Tibial nerve (tissue), 4 donors: Measurements from ENCODE around the gene NEK10.

ENCODE experiments used
- CTCF ChIP-seq, 5 experiments: fragments of 200-600 bp in 3 of 5; fragments of 450-650 bp in 2 of 5; sonication (generic) in 3 of 5; IDR thresholded peaks; one replicate each; pipeline ENCODE4 v1.5.1; 2016 to 2019; ENCODE audit warnings: antibody characterized with exemption in 5 of 5, mild to moderate bottlenecking in 3 of 5, moderate library complexity in 2 of 5
- EP300 ChIP-seq, 2 donors: sonication (generic); formaldehyde crosslinking; IDR thresholded peaks; one replicate each; pipeline ENCODE4 v1.6.1; 2017; ENCODE audit warnings: antibody characterized with exemption in 2 of 2, mild to moderate bottlenecking in 1 of 2
- POLR2A ChIP-seq, 2 donors: fragments of 450-650 bp; IDR thresholded peaks; one replicate each; pipeline ENCODE4 v1.6.1; 2017; ENCODE audit warnings: antibody characterized with exemption in 2 of 2, mild to moderate bottlenecking in 2 of 2, moderate library complexity in 2 of 2

GRCh38 chr3:27194861-27195483 lies 174.2 kb downstream of the NEK10 start:
- TF ChIP-seq CTCF (IDR thresholded peaks at IDR 0.05) (no peak), EP300 (IDR thresholded peaks at IDR 0.05) (no peak), POLR2A (IDR thresholded peaks at IDR 0.05) (no peak)
